HS-5 (cell line): ENCODE results near the gene UGT1A4.

Experiments
- DNase-seq: peaks from one replicate; pipeline ENCODE4 v3.0.0-alpha.2; 2012; ENCODE audit warnings: low read depth

UGT1A4 gene

DNA sequence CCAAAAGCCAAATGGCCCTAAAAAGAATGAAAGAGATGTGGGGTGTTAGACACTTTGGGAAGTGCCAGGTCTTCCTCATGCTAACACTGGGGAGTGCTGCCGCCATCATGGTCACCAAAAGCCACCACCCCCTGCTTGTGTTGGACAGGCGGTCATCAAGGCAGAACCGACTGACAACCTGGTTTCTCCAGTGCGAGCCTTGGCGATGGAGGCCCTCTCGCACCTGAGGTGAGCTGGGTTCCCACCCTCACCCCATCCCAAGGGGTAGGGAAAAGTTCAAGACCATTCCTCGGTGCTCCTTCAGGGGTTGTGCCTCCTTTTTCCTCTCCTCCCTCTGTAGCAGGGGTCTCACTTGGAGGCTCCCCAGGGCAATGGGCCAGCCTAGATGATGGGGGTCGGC, 93.2 kb downstream of the UGT1A4 start:
- no peak for DNase-seq

DNA sequence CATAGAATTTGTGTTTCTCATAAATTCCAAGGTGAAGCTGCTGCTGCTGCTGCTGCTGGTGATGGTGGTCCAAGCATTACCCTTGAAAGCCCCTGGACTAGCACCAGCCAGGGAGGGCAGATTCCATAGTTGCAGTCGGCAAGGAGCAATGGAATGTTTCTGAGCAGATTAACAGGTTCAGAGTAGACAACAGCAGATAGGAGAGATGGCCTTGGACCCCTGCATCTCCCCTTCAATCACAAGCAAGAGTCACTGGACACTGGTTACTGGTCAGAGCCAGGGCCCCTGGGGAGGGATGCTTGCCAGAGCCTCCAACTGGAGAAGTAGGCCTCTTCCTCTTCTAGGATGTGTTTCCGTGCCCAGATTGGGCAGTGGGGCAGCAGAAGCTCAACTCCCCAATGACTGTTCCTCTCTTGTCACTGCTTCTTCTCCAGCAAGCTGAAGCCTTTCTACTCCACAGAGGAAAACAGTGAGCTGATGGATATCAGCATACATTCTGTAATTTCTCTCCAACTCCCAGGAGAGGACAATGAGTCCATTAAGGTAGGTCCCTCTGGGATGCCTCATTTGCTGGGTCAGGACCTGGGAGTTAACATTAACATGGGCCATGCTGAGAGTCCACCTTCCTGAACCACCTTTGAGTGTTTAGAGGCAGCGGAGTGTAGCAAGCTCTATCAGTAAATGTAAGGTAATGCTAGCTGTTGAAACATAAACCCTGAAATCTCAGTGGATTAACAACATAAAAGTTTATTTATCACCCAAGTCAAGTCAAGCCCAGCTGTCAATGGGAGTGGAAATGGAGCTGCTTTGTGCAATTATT, 94.9 kb downstream of the UGT1A4 start:
- DNase-seq: no peak

DNA sequence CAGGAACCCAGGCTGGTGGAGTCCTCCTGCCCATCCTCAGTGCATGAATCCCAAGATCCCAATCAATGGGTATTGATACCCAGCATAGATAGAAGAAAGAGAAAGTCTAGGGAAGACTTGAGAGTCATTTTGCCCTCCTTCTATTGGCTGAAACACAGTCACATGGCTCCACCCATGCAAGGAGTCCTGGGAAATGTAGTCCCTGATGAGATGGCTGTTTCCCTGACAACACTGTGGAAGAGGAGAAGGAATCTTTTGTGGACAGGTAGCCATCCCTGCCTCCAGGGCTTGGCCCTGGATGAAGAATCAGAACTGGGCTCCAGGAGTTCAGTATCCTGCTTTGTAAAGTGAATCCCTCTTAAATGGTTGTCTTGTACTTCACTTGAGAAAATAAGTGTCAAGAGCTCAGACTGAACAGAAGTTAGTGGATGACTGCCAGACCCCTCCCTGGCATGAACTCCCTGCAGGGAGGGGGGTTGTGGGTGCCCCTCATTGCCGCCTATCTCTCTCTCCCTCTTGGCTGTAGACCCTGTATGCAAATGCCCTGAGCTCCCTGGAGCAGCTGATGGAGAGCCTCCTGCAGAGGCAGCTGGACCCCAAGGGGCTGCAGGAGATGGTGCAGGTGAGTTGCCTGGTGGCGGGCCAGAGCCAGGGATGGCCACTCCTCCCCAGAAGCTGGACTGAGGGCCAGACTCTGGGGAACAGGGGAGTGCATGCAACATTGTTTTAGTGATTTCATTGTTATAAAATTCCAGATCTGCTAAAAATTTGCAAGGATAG, 95.7 kb downstream of the UGT1A4 start:
- no peak for DNase-seq

DNA sequence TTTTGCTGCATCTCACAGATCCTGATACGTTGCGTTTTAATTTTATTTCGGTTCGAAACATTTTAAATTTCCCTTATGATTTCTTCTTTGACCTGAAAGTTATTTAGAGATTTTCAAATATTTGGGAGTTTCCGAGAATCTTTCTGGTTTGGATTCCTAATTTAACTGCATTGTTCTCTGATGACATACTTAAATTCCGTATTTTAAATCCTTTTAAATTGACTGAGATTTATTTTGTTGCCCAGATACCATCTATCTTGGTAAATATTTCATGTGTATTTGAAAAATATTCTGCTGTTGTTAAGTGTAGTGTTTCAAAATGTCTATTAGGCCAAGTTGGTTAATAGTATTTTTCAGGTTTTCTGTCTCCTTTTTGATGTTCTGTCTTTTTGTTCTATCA, 97.3 kb downstream of the UGT1A4 start:
- no peak for DNase-seq

DNA sequence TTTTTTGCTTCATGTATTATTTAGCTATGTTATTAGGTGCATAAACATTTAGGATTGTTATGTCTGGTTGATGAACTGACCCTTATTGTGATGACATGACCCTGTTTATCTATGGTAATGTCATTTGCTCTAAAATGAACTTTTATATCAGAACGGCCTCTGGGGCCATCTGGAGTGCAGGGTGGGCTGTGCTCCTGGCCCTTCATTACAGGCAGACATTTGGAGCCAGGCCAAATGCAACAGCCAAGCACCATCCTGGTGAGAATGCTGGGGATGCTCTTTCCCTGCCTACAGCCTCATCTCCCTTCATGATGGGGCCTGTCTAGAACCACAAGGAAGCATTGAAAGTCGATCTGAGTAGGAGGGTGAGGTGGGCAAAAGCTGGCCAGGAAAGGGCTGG, 97.8 kb downstream of the UGT1A4 start:
- DNase-seq: no peak

DNA sequence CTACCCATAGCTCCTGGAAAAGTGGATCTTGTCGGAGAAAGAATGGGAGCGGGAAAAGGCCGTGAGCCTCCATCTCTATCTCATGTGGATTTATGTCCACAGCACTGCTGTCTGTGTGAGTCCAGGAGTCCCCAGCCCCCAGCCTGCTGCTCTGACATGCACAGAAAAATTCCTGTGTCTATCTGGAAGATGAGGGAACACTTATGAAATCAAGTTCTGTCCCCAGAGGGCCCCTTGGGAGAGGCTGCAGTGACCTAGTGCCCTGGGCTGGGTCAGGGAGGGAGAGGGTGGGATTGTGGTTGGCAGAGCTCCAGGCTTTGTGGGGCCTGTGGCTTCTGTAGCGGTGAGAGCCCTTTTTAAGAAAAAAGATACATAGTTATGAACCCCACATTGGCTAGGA, 98.2 kb downstream of the UGT1A4 start:
- DNase-seq: no peak

DNA sequence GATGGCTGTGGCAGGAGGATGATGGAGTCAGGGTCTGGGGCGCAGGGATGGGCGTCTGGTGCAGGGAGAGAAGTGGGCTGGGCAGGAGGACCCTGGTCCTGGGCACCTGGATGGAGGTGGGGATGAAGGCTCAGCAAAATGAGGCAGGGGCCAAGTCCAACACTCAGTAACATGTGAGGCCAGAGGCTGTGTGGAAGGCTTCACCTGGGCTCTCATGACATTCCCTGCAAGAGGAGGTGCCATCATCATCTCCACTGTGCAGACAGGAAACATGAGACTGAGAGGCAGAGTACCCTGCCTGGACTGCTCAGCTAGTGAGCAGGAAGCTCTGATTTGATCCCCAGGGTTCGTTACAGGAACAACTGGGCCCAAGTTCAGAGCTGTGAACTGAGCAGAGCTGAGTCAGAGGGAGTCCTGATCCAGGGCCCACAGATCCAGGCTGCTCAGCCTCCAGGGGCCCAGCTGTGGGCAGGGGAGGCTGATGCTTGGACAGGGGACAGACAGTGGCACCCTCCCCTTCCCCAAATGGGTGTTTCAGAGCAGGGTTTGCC, 98.9 kb downstream of the UGT1A4 start:
- no peak for DNase-seq

DNA sequence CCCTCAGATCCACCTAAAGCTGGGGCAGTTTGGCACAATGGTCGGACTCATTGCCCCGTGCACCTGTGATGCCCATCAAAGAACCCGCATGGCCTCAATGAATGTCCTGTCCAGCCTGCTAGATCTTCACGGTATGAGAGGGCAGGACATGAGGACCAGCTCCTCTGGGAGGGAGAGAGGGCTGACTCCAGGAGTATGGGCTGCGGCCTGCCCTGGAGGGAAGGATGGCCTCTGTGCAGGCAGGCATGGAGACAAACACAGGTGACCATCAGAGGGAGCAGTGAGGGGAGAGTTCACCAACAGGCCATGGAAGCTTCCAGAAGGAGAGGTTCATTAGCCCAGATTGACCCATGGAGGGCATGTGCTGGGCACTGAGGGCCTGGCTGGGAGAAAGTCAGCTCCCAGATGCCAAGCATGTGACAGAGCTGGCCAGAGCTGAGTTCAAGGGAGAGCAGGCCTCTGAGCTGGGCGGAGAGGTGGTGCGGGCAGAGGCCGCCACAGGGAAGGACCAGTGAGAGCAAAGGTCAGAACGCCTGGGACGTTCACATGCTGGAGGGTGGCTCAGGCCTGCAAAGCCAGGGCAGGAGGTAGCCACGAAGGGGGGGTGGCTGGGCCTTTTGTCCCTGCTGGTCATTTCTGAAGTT, 99.6 kb downstream of the UGT1A4 start:
- no peak for DNase-seq

DNA sequence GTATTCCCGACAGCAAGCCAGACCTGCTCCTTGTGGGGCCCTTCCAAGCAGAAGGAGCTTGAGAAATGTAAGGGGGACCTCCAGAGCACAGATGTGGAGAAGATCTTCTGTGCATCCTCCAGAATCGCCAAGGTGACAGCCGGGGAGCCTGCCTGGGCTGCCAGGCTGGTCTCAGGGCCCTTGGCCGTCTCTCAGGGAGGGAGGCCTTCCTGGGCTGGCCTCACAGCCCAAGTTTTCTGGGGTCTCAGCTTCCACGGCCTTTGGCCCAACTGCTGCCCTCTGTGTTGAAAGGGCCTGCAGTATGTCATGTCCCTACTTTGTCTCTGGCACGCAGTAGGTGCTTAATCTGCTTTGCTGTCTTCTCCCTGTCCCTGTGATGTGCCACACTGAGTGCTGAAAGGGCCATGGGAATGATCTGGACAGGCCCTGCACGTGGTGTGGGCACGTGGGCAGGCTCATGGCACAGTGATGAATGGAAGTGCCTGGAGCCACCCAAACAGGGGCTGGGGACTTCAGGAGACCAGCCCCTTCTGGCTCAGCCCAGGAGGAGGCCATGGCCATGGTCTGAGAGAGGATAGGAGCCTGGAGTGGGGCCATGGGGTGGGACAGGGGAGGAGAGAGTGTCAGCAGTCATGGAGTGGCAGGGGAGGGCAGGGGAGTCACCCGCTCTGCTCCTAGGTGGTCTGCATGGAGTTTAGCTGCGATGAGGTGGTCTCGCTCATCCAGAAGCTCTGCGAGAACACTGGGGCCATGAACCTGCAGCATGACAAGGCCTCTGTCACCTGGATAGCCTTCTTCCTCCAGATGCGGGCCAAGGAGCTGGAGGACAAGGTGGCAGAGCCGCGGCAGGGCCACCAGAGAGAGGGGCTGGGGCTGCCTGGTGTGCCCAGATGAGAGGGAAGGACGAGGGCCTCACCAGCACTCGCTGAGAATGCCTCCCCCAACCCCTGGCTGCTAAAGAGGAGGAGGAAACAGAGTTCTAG, 100.4 kb downstream of the UGT1A4 start:
- no peak for DNase-seq

DNA sequence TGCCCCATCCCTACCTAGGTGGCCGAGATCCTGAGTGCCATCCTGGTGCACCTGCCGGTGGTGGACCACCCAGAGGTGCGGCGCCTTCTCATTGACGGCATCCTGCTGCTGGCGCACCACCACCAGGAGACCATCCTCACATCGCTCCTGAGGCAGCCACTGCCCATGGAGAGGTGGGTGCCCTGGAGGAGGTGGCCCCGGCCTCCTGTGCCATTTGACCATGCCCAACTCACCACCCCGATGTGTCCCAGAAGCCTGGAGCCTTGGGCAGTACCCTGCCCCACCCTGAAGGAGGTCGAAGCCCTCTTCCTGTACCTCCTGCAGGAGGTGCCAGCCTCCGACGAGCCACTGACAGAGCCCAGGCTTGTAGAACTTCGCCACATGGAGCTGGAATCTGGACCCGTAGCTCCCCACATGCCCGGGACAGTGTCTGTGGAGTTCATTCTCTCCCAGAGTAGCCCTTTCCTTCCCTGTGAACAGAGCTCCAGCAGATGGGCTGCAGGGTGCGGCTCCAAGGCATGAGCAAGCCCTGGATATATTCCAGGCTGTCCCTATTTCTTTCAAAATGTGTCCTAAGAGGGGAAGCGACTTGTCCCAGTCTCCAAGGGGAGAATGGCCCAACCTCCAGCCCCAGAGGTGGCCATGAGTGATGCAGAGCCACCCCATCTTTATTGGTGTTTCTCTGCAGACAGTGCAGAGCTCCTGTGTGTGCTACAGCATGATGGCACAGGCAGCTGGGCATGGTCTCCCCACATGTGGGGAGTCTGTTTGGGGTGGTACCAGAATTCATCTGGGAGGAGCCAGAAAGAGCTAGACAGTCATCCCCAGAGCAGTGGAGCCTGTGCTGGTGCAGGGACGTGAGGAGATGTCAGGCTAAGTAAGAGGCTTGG, 101.6 kb downstream of the UGT1A4 start:
- DNase-seq: no peak

DNA sequence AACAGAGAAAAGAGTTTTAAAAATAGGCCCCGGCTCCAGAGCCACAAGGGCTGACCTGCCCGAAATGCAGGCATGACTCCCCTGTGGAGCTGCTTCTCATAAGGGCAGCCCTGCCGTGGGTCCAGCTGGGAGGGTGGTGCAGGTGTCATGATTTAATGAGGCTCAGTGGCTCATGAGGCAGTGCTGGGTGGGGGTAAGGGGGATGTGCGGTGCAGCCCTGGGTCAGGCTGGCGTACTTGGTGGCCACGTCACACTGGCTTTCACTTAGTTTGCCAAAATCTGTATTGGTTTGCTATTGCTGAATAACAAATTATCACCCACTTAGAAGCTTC, 102.2 kb downstream of the UGT1A4 start:
- DNase-seq: no peak

DNA sequence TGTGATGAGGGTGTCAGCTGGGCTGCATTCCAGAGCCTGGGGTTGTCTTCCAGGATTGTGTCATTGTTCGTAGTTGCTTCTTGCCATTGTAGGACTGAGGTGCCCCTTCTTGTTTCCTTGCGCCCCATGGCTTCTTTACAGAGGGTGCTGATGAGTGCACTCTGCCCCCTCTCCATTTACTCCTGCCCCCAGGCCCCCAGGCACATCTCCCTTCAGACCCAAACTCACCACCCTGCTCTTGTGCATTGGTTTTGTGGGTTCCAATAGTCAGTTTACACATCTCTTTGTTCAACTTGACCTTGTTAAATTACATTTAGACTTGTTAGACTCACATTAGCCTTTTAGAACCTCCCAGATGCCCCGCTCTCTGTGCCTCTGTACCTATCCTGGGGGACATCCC, 102.7 kb downstream of the UGT1A4 start:
- no peak for DNase-seq

DNA sequence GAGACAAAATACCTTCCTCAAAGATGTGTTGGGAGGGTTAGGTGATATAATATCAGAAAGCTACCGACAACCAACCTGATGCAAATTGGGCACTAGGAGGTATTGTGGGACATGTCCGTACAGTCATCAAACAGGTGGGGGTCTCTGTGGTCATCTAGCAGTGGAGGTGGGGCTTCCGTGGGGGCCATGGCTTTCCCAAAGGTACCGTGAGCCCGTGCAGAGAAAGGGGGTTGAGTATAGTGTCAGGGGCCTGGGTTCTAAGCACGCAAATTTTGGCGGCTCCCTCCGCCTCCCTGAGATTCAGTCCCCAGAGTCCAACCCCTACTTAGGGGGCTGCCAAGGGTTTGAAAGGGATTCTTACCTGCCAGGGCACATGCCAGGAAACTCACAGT, 103.2 kb downstream of the UGT1A4 start:
- DNase-seq: no peak

DNA sequence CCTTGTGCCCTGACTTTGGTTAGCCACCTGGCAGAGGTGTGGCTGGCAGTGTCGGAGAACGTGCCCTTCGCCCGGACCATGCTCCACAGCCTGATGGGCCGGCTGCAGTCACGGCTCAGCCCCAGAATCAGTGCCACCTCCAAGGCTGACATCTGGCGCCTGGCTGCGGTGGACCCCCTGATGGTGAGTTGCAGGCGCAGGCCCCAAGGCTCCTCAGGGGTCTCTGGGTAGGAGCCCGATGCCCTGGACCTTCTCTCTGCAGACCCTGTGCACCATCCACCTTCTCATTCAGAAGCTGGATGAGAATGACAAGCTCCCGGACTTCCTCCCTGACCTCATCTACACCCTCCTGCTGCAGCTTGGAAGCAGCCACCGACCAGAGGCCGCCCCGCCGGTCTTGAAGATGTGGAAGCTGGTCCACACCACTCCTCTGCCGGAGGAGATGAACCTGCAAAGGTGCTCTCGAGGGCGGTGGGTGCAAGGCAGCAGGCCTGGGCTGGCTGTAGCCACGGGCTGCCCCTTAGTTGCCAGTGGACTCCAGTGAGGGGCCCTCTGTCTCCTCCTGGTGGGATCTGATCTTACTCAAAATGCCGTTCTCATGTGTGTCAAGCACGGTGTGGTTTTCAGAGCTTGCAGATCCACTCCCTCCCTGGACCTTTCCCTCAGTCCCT, 103.7 kb downstream of the UGT1A4 start:
- no peak for DNase-seq
